VCaP (cell line): Measurements from ENCODE around the gene ALOXE3.

Experiments used
- H3K27ac ChIP-seq: fragments of 450-650 bp; 2 replicates; pipeline ENCODE4 v1.5.1; 2017
- TF ChIP-seq, protein P1 (sequence below): fragments of 450-650 bp; conservative IDR thresholded peaks from 2 replicates; pipeline ENCODE4 v1.5.1; 2017; ENCODE audit warnings: mild to moderate bottlenecking, moderate library complexity

ALOXE3 gene

DNA sequence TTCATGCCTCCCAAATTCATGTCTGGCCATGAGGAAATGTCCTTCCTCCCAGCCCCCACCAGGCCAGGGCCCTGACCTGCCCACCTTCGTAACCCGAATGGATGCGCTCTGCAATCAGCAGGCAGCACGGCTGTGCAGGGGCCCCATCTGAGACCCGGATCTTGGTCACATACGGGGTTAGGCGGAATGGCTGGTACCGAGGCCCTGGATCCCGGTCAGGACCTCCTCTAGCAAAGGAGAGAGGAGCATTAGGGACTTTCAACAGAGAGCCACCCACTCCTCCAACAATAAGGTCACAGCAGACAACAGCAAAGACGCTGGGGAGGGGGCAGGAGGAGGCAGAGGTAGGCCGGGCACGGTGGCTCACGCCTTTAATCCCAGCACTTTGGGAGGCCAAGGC is 30.2 kb upstream of the ALOXE3 start:
- no peak overlapping the region for H3K27ac ChIP-seq
- TF ChIP-seq, protein P1, sequence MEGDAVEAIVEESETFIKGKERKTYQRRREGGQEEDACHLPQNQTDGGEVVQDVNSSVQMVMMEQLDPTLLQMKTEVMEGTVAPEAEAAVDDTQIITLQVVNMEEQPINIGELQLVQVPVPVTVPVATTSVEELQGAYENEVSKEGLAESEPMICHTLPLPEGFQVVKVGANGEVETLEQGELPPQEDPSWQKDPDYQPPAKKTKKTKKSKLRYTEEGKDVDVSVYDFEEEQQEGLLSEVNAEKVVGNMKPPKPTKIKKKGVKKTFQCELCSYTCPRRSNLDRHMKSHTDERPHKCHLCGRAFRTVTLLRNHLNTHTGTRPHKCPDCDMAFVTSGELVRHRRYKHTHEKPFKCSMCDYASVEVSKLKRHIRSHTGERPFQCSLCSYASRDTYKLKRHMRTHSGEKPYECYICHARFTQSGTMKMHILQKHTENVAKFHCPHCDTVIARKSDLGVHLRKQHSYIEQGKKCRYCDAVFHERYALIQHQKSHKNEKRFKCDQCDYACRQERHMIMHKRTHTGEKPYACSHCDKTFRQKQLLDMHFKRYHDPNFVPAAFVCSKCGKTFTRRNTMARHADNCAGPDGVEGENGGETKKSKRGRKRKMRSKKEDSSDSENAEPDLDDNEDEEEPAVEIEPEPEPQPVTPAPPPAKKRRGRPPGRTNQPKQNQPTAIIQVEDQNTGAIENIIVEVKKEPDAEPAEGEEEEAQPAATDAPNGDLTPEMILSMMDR = no peak

DNA sequence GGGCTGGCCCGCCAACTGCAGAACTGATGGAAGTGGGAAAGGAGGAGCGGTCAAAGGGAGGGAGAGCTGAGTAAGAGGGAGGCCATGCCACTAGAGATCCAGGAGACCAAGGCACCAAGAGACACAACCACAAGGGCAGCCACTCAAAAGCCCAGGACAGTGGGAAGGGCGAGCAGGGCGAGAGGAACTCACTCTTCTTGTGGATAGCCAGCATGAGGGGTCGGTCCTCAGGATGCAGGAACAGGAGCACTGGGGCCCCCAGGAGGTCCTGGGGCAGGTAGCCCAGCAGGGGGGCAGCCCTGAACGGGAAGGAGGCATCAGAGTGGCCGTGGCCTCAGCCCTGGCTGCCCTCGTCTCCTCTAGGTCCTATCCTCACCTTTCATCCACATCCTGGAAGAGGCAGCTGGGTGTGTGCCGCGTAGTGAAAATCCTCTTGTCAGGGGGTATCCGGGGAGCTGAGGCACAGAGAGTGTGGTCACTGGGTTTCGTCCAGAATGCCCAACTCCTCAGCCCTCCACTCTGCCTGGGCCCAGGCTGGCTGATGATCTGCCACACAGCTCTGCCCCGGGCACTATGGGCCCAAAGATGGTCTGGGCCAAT is 29.6 kb upstream of the ALOXE3 start:
- TF ChIP-seq, protein P1 = no peak

DNA sequence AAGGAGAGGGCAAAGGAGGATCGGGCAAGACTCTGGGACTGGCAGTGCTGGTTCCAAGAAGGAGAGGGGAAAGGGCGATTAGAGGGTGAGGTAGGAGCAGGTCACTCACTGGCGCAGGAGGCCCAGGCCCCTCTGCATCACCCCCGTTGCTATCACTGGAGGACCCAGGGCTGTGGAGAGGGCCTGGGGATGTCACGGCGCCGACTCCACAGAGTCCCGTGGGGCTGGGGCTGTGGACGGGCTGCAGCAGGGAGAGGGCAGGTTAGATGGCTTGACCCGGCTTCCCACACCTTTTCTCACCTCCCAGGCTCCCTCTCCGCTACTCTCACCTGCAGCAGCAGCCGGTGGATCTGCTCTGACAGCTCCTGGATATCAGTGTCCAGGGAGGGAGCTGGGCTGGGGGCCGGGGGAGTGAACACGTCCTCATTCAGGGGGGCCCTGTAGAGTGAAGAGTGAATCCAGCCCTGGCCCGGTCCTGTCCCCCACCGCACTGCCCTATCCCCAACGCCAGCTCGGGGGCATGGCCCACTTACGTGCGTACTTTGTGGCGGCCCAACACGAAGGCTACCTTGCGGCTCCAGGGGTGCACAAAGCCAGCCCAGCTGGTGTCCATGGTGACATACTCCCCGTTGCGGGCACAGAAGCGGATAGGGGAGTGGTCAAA is 29.0 kb upstream of the ALOXE3 start:
- TF ChIP-seq, protein P1 = no peak
- no peak overlapping the region for H3K27ac ChIP-seq

More for the DNA sequence above, 29.6 kb upstream of the ALOXE3 start:
- no peak overlapping the region for H3K27ac ChIP-seq

DNA sequence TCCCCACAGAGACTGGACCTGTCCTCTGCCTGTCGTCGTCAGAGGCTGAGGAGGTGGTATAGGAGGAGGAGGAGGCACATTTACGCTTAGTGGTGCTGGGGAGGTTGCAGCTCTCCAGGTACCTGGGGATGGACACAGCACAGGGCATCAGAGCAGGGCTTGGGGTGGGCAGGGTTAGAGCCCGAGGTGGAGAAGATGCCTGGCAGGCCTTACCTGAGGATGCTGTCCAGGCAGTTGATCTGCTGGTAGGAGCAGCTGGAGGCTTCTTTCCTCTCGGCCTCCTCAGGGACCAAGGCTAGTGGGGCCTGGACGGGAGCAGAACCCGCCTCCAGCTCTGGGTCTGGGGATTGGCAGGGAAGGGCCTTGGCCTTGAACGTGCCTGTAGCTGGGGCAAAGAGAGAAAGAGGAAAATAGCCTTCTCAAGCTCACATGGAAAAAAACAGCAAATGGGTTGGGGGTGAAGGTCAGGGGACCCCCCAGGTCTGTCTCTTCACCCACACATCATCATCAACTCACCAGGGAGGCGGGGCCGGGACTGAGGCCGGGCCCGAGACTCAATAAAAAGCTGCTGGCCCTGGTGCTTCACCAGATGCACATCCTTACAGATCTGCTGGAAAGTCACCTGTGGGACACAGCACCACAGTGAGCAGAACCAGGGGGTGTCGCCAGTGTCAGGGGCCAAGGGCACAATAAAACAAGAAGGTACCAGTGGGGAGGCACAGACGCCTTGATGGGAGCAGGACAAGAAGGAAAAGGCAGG is 28.2 kb upstream of the ALOXE3 start:
- TF ChIP-seq, protein P1 = no peak
- no peak overlapping the region for H3K27ac ChIP-seq

DNA sequence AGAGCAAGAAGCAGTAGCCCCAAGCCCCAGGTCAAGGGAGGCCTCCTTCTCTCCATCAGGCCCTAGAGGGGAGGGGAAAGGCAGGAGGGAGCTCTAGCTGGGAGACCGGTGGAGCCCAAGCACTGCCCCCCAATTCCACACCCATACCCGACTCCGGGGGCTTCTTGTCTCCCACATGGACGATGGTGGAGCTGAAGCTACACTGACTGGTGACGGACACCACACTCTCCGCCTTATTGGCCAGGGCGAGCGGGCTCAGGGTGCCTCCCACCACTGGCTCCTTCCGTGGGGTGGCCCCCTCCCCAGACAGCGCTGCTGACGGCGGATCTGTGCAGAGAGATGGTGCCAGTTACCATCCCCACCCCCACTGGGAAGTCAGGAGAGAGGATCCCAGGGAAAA is 27.5 kb upstream of the ALOXE3 start:
- TF ChIP-seq, protein P1 = no peak
- H3K27ac ChIP-seq = no peak overlapping the region

DNA sequence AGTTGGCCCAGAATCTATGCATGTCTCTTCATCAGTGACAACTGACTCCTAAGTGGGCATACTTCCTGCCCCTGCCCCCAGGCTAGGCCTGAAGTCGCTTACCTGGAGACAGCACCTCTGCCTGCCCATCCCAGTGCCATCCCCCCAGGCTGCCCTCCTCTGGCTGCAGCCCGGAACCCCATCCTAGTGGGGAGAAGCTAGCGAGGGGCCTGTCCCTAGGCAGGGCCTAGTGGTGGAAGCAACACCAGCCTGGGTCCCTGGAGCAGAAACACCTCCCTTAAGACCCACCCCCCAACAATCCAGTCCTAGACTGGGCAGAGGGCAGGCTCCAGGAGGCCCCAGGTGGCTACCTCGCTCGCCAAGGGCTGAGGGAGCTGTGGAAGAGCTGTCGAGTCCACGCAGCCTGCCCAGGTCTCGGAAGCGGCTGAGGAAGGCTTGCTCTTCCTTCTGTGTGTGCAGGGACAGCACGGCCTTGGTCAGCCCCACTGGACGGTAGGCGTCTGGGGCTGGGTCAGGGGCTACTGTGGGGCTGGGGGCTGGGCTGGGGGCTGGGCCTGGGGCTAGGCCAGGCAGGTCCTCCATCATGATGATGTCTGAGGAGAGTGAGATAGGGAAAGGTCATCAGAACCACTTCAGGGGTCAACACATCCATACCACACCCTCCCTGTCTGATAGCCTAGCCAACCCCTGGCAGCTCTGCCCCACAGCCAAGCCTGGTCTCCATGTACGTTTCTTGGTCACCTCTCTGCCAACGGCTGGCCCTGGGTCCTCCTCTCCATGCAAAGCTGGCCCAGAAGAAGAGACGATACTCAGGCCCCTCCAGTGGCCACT is 26.3 kb upstream of the ALOXE3 start:
- no peak overlapping the region for H3K27ac ChIP-seq
- TF ChIP-seq, protein P1 = no peak
